KMS-11 (cell line): Measurements from ENCODE around the gene ASCL2.

ENCODE experiments used
- H2AFZ ChIP-seq: fragments of 200-600 bp; sonication (generic); 2 replicates; pipeline ENCODE4 v1.6.1; 2016; ENCODE audit warnings: antibody characterized with exemption, mixed run types, low read depth
- H3K27ac ChIP-seq: fragments of 200-600 bp; sonication (generic); 2 replicates; pipeline ENCODE4 v1.6.1; 2016; ENCODE audit warnings: mild to moderate bottlenecking, mixed run types
- H3K27me3 ChIP-seq: fragments of 200-600 bp; sonication (generic); 2 replicates; pipeline ENCODE4 v1.6.1; 2017; ENCODE audit warnings: mild to moderate bottlenecking, low read depth, mixed run types, moderate library complexity; ENCODE audit not compliant: insufficient read depth
- H3K36me3 ChIP-seq: fragments of 200-600 bp; sonication (generic); 2 replicates; pipeline ENCODE4 v1.6.1; 2017; ENCODE audit warnings: mild to moderate bottlenecking, mixed run types; ENCODE audit not compliant: insufficient read depth
- H3K4me1 ChIP-seq: fragments of 200-600 bp; sonication (generic); 2 replicates; pipeline ENCODE4 v1.6.1; 2016; ENCODE audit warnings: mild to moderate bottlenecking, low read depth, mixed run types; ENCODE audit not compliant: poor library complexity, severe bottlenecking
- H3K4me2 ChIP-seq: fragments of 200-600 bp; sonication (generic); 2 replicates; pipeline ENCODE4 v1.7.0; 2016; ENCODE audit warnings: mild to moderate bottlenecking, mixed run types
- H3K4me3 ChIP-seq: fragments of 200-600 bp; sonication (generic); IDR thresholded peaks from 2 replicates; pipeline ENCODE4 v1.6.1; 2017; ENCODE audit warnings: low read depth, low read length, mixed read lengths; ENCODE audit not compliant: insufficient read depth
- H3K79me2 ChIP-seq: fragments of 200-600 bp; sonication (generic); 2 replicates; pipeline ENCODE4 v1.6.1; 2016; ENCODE audit warnings: low read depth, mixed run types; ENCODE audit not compliant: insufficient read depth
- H3K9ac ChIP-seq: fragments of 200-600 bp; sonication (generic); 2 replicates; pipeline ENCODE4 v1.6.1; 2016; ENCODE audit warnings: mild to moderate bottlenecking, mixed run types
- H4K20me1 ChIP-seq: fragments of 200-600 bp; sonication (generic); 2 replicates; pipeline ENCODE4 v1.6.1; 2016; ENCODE audit warnings: mild to moderate bottlenecking, mixed run types; ENCODE audit not compliant: insufficient read depth
- CTCF ChIP-seq: fragments of 200-600 bp; sonication (generic); conservative IDR thresholded peaks from 2 replicates; pipeline ENCODE4 v1.6.1; 2017; ENCODE audit warnings: low read depth, mild to moderate bottlenecking, antibody characterized with exemption, low read length, moderate library complexity, mixed read lengths

Gene ASCL2

GRCh38 chr11:2308713-2309112, 38.3 kb upstream of the ASCL2 start:
- no peaks in the 10 kb centered on the region for H3K36me3 ChIP-seq
- peaks cover 4% of the 10 kb centered on the region for H3K4me1 ChIP-seq
- H2AFZ ChIP-seq = no peak overlapping the region
- no peak overlapping the region for H3K4me3 ChIP-seq
- no peak for TF ChIP-seq CTCF
- H3K27me3 ChIP-seq = peaks cover 26% of the 10 kb centered on the region; the same call in 1 of the 2 replicates
- H3K79me2 ChIP-seq = no peaks in the 10 kb centered on the region
- H4K20me1 ChIP-seq = no peaks in the 10 kb centered on the region
- no peak overlapping the region for H3K9ac ChIP-seq
- H3K27ac ChIP-seq = no peak overlapping the region
- no peak overlapping the region for H3K4me2 ChIP-seq

- Histone ChIP-seq H4K20me1 (no peaks in the 10 kb centered on the region), H3K9ac (no peak overlapping the region), H3K36me3 (no peaks in the 10 kb centered on the region), H3K27ac (no peak overlapping the region), H2AFZ (no peak overlapping the region), H3K4me1 (peaks cover 4% of the 10 kb centered on the region), H3K4me2 (no peak overlapping the region), H3K4me3 (no peak overlapping the region), H3K27me3 (peaks cover 25% of the 10 kb centered on the region; the same call in 1 of the 2 replicates), H3K79me2 (no peaks in the 10 kb centered on the region)
- TF ChIP-seq CTCF = no peak
Measured at GRCh38 chr11:2307501-2308331, 37.3 kb upstream of the ASCL2 start.

- Histone ChIP-seq H3K36me3 (no peaks in the 10 kb centered on the region), H3K27me3 (peaks cover 20% of the 10 kb centered on the region; the same call in 1 of the 2 replicates), H3K4me2 (no peak overlapping the region), H3K9ac (no peak overlapping the region), H2AFZ (no peak overlapping the region), H4K20me1 (no peaks in the 10 kb centered on the region), H3K79me2 (no peaks in the 10 kb centered on the region), H3K4me1 (peaks cover 4% of the 10 kb centered on the region), H3K27ac (no peak overlapping the region), H3K4me3 (no peak overlapping the region)
- no peak for TF ChIP-seq CTCF
Measured at GRCh38 chr11:2306877-2307500, 36.6 kb upstream of the ASCL2 start.

GRCh38 chr11:2306452-2306823, 36.0 kb upstream of the ASCL2 start:
- peaks cover 8% of the 10 kb centered on the region for H3K4me1 ChIP-seq
- H3K9ac ChIP-seq = no peak overlapping the region
- no peak overlapping the region for H3K4me2 ChIP-seq
- H3K79me2 ChIP-seq = no peaks in the 10 kb centered on the region
- no peaks in the 10 kb centered on the region for H4K20me1 ChIP-seq
- TF ChIP-seq CTCF = no peak
- no peaks in the 10 kb centered on the region for H3K36me3 ChIP-seq
- H3K27me3 ChIP-seq = peaks cover 19% of the 10 kb centered on the region
- H3K27ac ChIP-seq = no peak overlapping the region
- no peak overlapping the region for H2AFZ ChIP-seq
- H3K4me3 ChIP-seq = no peak overlapping the region
